Activated naive CD8-positive, alpha-beta T cell treated with anti-CD3 and anti-CD28 coated beads, Interleukin-2, amount 50 U/mL, for 24 hours (primary cell): ENCODE data around the gene GALNT15.
A peak's percentile ranks its signal among the peaks of the same experiment; 100 is the strongest.

Experiments
- ATAC-seq: fragments of 150-1000 bp; cut with Tn5 transposase; one replicate; pipeline ENCODE4 v1.10.0; 2021
- DNase-seq: peaks from one replicate; pipeline ENCODE4 v3.0.0; 2021
- H3K27ac Mint-ChIP-seq: one replicate; pipeline ENCODE4 v1.8.0; 2021; ENCODE audit warnings: mild to moderate bottlenecking, mixed read lengths
- H3K27me3 Mint-ChIP-seq: one replicate; pipeline ENCODE4 v1.8.0; 2021; ENCODE audit warnings: mixed read lengths
- H3K36me3 Mint-ChIP-seq: one replicate; pipeline ENCODE4 v1.8.0; 2021; ENCODE audit warnings: low read depth, mixed read lengths
- H3K4me1 Mint-ChIP-seq: one replicate; pipeline ENCODE4 v1.8.0; 2021; ENCODE audit warnings: mixed read lengths
- H3K4me3 Mint-ChIP-seq: one replicate; pipeline ENCODE4 v1.8.0; 2021; ENCODE audit warnings: mild to moderate bottlenecking, moderate library complexity, mixed read lengths
- H3K9me3 Mint-ChIP-seq: one replicate; pipeline ENCODE4 v1.8.0; 2021; ENCODE audit warnings: mixed read lengths

GALNT15 gene

DNA sequence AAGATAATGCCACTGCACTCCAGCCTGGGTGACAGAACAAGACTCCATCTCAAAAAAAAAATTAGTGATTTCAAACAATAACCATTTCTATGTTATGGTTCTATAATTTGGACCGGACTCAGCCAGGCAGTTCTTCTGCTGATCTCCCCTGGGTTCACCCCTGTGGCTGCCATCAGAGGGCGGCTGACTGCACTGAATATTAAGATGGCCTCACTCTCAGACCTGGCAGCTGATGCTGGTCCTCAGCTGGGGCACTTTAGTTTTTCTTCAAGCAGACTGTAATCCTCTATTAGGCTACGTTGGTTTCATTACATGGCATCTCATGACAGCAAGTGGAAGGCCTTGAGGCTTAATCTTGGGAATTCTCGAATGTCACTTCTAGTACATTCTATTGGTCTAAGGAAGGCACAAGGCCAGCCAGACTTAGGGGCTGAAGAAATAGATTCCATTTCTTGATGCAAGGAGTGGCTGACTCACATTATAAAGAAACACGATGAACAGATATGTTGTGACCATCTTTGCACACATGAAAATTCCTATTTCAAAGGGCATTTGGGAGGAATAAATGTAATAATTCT is 12.8 kb downstream of the GALNT15 start:
- no peak for ATAC-seq
- Mint-ChIP-seq H3K9me3 (no peaks in the 10 kb centered on the region), H3K36me3 (no peaks in the 10 kb centered on the region), H3K27me3 (no peaks in the 10 kb centered on the region), H3K4me3 (no peak overlapping the region), H3K4me1 (no peaks in the 10 kb centered on the region), H3K27ac (no peak overlapping the region)
- no peak for DNase-seq

DNA sequence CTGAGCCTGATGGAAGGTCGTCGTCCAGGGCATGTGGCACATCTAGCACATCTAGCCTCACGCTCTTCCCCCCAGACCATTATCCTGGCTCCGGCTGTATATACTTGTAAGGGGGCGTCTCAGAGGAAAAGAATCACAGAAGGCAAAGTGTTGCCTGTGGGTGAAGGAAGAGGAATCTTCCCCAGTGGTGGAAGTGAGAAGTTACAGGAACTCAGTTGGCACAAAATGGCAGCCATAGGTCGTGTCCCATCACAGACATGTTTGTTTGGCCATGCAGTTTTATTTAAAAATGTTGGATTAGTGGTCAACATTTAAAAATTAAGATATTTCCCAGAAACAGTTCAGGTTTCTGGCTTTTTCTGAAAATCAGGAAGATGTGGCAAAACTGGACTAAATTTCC is 13.6 kb downstream of the GALNT15 start:
- ATAC-seq (no peak), DNase-seq (no peak)
- Mint-ChIP-seq H3K4me1 (no peaks in the 10 kb centered on the region), H3K36me3 (no peaks in the 10 kb centered on the region), H3K4me3 (no peak overlapping the region), H3K27ac (no peak overlapping the region), H3K9me3 (no peaks in the 10 kb centered on the region), H3K27me3 (no peaks in the 10 kb centered on the region)

DNA sequence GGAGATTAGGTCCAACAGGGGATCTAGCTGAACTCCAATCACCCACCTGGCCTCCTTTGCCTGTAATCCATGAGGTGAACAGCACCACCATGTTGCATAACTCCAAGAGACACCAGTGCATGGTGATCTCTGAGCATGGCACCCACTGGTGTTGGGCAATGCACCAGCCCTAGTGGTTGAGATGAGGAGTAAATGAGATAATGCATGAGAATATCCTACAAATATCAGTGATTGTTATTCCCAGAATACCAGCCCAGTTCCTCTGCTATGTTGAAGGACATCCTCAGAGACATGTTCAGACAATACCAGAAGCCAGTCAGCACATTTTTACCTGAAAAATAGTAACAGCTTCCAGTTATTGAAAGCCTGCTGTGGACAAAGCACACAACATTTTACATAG is 14.7 kb downstream of the GALNT15 start:
- Mint-ChIP-seq H3K4me3 (no peak overlapping the region), H3K4me1 (no peaks in the 10 kb centered on the region), H3K36me3 (no peaks in the 10 kb centered on the region), H3K27me3 (no peaks in the 10 kb centered on the region), H3K27ac (no peak overlapping the region), H3K9me3 (no peaks in the 10 kb centered on the region)
- DNase-seq (no peak), ATAC-seq (no peak)

DNA sequence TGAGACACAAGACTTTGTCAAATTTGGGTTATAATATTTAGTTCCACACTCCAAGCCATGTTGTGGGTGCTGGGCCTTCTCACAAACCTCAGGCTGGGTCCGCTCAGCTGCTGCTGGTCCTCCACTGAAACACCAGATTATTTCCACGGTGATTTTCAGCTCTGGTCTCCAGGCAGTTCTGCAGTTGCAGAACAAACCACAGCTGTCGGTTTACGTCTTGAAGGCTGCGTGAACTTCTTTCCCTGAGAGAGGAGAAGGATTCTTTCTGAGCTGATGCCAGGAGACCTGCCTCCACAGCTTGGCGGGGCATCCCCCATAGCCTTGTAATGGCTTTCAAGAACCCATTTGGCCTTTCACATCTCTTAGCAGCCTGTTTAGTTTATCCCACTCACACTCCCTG is 16.2 kb downstream of the GALNT15 start:
- Mint-ChIP-seq H3K4me3 (no peak overlapping the region), H3K27me3 (no peaks in the 10 kb centered on the region), H3K27ac (no peak overlapping the region), H3K4me1 (no peaks in the 10 kb centered on the region), H3K9me3 (no peaks in the 10 kb centered on the region), H3K36me3 (no peaks in the 10 kb centered on the region)
- DNase-seq (no peak), ATAC-seq (no peak)

DNA sequence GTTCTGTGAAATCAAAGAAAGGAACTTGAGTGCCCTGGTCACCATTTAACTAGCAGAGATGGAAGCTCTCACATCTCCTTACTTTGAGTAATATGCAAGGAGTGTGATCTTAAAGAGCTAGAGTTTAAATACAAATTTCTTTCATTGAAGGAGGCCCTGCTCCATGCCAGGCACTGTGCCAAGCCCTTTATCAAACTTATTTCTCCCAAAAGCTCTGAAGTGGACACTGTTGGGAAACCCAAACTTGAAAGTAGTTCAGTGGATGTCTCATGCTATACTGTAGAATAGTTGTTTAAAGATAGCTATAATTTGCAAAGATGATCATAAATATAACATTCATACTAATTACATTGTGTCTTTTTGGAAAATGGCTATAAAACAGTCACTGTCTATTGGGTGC is 17.1 kb downstream of the GALNT15 start:
- ATAC-seq (no peak), DNase-seq (no peak)
- H3K27ac Mint-ChIP-seq: no peak overlapping the region
- H3K36me3 Mint-ChIP-seq: no peaks in the 10 kb centered on the region
- no peaks in the 10 kb centered on the region for H3K27me3 Mint-ChIP-seq
- no peaks in the 10 kb centered on the region for H3K9me3 Mint-ChIP-seq
- H3K4me3 Mint-ChIP-seq: no peak overlapping the region
- no peaks in the 10 kb centered on the region for H3K4me1 Mint-ChIP-seq

DNA sequence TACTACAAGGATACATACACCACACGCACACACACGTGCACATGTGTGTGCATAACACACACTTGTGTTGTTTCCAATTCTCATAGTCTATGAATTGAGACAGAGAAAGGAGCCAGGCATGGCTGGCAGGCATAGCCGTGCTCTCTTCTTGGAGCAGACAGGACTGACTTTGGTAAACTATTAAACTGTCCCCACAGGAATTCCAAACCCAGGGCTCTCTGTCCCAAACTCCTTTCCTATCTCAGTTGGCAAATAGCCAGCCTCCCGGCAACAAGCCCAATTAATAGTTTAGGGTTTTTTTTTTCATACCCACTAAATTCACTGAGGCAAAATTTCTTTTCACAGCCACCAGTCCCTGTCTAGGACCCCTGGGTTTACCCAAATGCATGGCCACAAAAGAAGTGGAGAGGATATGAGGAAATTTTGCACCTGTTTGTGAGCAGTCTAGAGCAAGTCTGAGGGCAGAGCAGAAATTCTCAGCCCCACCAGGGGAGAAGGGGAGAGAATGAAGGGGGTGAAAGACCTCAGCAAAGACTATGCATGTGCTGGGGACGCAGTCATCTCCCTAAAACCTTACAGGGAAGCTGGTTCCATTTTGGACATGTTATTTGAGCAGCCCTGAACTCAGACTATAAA is 17.8 kb downstream of the GALNT15 start:
- DNase-seq: no peak
- Mint-ChIP-seq H3K4me1 (no peaks in the 10 kb centered on the region), H3K9me3 (no peaks in the 10 kb centered on the region), H3K27me3 (no peaks in the 10 kb centered on the region), H3K4me3 (no peak overlapping the region), H3K27ac (no peak overlapping the region), H3K36me3 (no peaks in the 10 kb centered on the region)
- ATAC-seq: no peak

DNA sequence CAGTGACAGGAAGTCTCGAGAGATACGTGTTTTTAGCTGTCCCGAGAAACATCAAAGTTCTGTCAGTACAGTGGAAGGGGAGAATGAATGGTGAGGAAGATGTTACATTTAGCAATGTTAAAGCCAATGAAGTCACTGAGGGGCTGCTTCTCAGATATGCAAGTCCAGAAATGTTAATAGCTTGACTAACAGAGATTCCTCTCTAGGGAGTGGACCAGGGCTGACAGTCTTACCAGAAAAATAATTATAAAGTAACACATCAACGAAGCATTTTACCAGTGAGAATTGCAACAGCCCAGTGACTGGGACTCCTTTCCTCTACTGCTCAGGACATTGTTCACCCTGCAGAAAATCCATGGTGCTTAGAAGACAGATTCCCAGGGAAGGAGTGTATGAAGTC is 23.9 kb downstream of the GALNT15 start:
- no peaks in the 10 kb centered on the region for H3K36me3 Mint-ChIP-seq
- H3K9me3 Mint-ChIP-seq: no peaks in the 10 kb centered on the region
- peaks cover 2% of the 10 kb centered on the region for H3K27me3 Mint-ChIP-seq
- ATAC-seq (no peak), DNase-seq (no peak)
- no peak overlapping the region for H3K4me3 Mint-ChIP-seq
- H3K4me1 Mint-ChIP-seq: peaks cover 2% of the 10 kb centered on the region
- H3K27ac Mint-ChIP-seq: no peak overlapping the region

DNA sequence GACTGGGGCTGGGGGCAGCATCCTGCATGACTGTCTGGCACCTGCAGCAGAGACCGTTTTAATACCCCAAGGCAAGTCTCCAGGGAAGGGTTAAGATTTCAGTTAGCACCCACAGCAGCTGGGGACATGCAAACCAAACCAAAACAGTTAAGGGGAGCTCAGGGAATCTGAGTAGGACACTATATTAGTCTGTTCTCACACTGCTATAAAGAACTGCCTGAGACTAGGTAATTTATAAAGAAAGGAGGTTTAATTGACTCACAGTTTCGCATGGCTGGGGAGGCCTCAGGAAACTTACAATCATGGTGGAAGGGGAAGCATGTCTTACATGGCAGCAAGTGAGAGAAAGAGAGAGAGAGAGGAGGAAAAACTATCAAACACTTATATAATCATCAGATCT is 25.3 kb downstream of the GALNT15 start:
- Mint-ChIP-seq H3K4me1 (peaks cover 4% of the 10 kb centered on the region), H3K27me3 (peaks cover 8% of the 10 kb centered on the region), H3K27ac (no peak overlapping the region), H3K4me3 (no peak overlapping the region), H3K36me3 (no peaks in the 10 kb centered on the region), H3K9me3 (no peaks in the 10 kb centered on the region)
- DNase-seq (no peak), ATAC-seq (no peak)

DNA sequence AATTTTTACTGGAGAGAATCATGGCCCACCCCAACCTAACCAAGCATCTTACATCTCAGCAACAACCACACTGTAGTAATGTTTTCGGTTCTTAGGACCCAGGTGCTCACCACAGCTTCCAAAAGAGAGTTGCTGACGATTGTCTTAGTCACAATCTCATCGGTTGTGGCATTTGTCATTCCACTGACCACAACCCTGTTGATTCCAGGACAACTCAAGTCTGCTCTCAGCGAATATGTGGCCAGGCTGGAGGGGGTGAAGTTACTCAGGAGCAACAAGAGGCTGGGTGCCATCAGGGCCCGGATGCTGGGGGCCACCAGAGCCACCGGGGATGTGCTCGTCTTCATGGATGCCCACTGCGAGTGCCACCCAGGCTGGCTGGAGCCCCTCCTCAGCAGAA is 25.9 kb downstream of the GALNT15 start:
- peak; percentile 34 for ATAC-seq
- no peaks in the 10 kb centered on the region for H3K36me3 Mint-ChIP-seq
- no peak overlapping the region for H3K27ac Mint-ChIP-seq
- DNase-seq: no peak
- H3K27me3 Mint-ChIP-seq: peaks cover 8% of the 10 kb centered on the region
- H3K4me3 Mint-ChIP-seq: no peak overlapping the region
- peaks cover 7% of the 10 kb centered on the region for H3K4me1 Mint-ChIP-seq
- no peaks in the 10 kb centered on the region for H3K9me3 Mint-ChIP-seq

DNA sequence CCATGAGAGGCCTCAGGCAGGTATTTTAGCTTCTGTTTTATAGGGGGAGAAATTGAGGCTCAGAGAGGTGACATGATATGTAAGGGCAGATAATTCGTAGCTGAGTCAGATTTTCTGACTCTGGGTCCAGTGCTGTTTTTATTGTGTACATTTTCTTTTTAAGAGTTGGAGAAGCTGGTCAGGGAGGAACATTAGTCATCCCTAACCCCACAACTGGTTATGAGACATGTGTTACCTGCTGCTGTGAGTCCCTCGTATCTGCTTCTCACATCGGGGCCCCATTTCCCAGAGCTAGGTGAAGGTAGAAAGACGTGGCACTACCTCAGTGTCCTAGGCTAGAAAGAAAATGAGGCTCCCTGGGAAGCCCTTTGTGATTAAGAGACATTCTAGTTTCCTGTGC is 28.6 kb downstream of the GALNT15 start:
- no peaks in the 10 kb centered on the region for H3K9me3 Mint-ChIP-seq
- no peak overlapping the region for H3K27ac Mint-ChIP-seq
- no peak for DNase-seq
- peaks cover 10% of the 10 kb centered on the region for H3K4me1 Mint-ChIP-seq
- no peaks in the 10 kb centered on the region for H3K36me3 Mint-ChIP-seq
- no peak overlapping the region for H3K4me3 Mint-ChIP-seq
- peaks cover 8% of the 10 kb centered on the region for H3K27me3 Mint-ChIP-seq
- peak; percentile 37 for ATAC-seq

DNA sequence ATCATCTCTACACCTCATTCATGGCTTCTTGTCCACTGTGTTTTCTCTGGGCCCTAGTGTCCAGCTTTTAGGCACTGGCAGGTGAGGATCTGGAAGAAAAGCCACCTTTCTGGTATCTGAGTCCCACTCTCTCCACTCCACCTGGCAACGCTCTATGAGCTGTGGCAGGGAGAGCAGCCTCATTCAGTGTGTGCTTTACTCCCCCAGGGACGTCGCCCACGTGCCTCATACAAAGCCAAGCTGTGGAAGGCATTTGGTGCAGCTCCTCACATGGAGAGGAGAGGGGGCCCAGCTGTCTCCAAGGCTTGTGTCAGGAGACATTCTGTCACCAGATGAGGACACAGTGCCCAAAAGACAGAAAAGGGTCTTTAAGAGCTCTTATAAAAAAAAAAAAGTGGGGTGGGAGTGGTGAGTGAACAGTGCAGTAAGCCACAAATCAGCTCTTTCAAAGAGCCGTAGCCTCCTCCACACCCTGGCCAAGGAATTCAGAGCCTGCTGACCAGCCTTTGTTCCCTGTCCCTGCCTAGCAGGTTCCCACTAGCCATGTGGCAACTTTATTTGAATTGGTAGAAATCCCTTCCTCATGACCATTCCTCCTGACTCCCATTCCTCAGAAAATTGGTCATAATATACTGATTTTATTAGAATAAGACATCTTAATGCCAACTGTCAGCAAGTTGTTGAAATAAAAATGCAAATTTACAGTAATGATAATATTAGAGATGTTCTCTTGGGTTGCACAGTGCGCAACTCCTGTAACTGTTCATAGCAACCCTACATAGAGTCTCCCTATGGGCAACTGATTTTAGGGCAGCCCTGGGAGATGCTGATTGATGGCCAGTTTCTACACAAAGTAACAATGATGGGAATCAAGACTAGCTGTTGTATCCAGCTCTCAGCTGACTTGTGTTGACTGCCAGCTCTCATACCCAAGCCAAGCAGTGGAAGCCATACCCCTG is 29.5 kb downstream of the GALNT15 start:
- peaks cover 10% of the 10 kb centered on the region for H3K4me1 Mint-ChIP-seq
- H3K27me3 Mint-ChIP-seq: peaks cover 8% of the 10 kb centered on the region
- H3K9me3 Mint-ChIP-seq: no peaks in the 10 kb centered on the region
- ATAC-seq (no peak), DNase-seq (no peak)
- no peak overlapping the region for H3K4me3 Mint-ChIP-seq
- H3K27ac Mint-ChIP-seq: no peak overlapping the region
- no peaks in the 10 kb centered on the region for H3K36me3 Mint-ChIP-seq

DNA sequence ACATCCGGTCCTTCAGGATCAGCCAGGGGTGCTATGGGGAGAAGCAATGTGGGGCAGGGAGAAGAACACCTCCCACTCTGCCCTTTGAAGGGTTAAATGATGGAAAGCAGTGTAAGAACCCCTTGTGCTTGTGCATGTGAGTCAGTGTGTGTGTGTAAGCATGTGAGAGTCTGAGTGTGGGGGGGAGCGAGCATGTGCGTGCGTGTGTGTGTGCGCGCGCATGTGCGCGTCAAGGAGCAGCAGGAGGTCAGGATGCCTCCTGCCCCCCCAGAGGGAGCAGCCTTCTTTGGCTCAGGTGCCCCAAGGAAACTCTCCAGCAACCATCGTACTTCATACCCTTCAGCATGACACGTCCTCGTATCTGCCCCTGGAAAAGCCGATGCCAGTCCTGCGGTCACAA is 30.3 kb downstream of the GALNT15 start:
- no peaks in the 10 kb centered on the region for H3K36me3 Mint-ChIP-seq
- no peak overlapping the region for H3K27ac Mint-ChIP-seq
- ATAC-seq (no peak), DNase-seq (no peak)
- H3K4me3 Mint-ChIP-seq: no peak overlapping the region
- H3K4me1 Mint-ChIP-seq: peaks cover 10% of the 10 kb centered on the region
- H3K9me3 Mint-ChIP-seq: no peaks in the 10 kb centered on the region
- peaks cover 8% of the 10 kb centered on the region for H3K27me3 Mint-ChIP-seq

DNA sequence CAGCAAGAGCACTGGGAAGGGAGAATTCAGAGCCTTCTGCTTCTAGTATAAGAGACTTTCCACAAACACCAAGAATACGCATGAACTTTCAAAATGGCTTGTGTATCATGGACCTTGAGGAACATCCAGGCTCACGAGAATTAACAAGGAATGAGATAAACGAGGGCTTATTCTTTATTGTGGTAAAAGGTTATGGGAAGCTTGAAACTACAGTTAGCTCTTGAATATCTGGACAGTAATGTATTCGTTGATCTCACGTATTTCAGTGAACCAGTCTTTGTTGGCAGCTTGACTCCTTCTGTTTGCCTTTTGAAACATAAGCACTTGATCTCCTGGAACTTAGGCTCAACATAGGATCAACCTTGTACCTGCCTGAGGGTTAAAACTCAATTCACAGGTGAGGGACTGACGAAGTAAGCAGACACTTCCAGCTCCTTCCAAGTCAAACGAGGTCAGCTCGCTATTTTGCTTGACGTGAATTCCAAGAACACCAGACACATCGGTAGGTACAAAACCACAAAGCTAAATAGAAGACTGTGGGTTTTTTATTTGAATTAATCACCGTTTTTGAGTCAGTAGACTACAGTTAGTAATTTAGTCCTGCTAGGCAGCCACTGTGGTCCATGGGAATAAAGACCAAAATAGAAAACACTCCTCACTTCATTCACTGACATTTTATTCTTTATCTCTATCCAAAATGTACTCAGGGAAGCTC is 30.8 kb downstream of the GALNT15 start:
- Mint-ChIP-seq H3K27ac (no peak overlapping the region), H3K4me3 (no peak overlapping the region), H3K27me3 (peaks cover 8% of the 10 kb centered on the region), H3K9me3 (no peaks in the 10 kb centered on the region), H3K36me3 (no peaks in the 10 kb centered on the region), H3K4me1 (peaks cover 9% of the 10 kb centered on the region)
- no peak for DNase-seq
- ATAC-seq: peak; percentile 29

DNA sequence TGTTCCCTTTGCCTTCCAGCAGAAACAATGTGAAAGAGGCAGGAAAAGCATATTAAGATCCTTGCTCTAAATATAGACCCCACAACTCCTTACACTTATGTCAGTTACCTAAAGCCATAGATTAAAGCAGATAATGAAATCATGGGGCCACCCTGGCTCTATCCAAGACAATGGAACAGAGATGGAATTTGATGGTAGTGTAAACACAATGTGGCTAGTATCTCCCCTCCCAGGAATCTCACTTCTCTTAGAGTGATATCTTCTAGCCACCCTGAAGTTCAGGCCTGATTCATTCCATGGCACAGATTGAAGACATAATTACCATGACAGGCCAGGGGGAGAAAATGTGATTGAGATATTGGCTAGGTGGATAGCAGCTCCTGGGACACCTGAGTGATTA is 32.6 kb downstream of the GALNT15 start:
- H3K27ac Mint-ChIP-seq: no peak overlapping the region
- H3K36me3 Mint-ChIP-seq: no peaks in the 10 kb centered on the region
- peaks cover 8% of the 10 kb centered on the region for H3K4me1 Mint-ChIP-seq
- no peak overlapping the region for H3K4me3 Mint-ChIP-seq
- H3K27me3 Mint-ChIP-seq: peaks cover 8% of the 10 kb centered on the region
- no peak for ATAC-seq
- no peaks in the 10 kb centered on the region for H3K9me3 Mint-ChIP-seq
- DNase-seq: no peak
